HUDEP-2 (cell line): ENCODE measurements around the gene UCP3.

Source experiments
- DNase-seq, 76 experiments: peaks; one replicate each; lab custom pipeline; 2025; ENCODE audit not compliant: unreplicated experiment in 76 of 76; lab: John Stamatoyannopoulos, UW

The UCP3 gene

GRCh38 chr11:74008373-74009229 lies at the start of gene UCP3:
Gene UCP3 (minus strand): TSS chr11:74009085. CDS start chr11:74007042, 2,043 bp downstream.
- peak in 3 of 76 experiments; percentile 11 to 18 (median 18) for DNase-seq

- DNase-seq = no peak
Observed at GRCh38 chr11:74057249-74058151, 48.6 kb upstream of the UCP3 start.

- DNase-seq = no peak
Observed at GRCh38 chr11:74055938-74056337, 47.1 kb upstream of the UCP3 start.

GRCh38 chr11:74050465-74050864 lies 41.6 kb upstream of the UCP3 start:
- no peak for DNase-seq

GRCh38 chr11:74048993-74049392 lies 40.1 kb upstream of the UCP3 start:
- no peak for DNase-seq

GRCh38 chr11:74044538-74044937 lies 35.7 kb upstream of the UCP3 start:
- DNase-seq = no peak

- DNase-seq = no peak
Observed at GRCh38 chr11:74043450-74043849, 34.6 kb upstream of the UCP3 start.

- no peak for DNase-seq
Observed at GRCh38 chr11:74037309-74037708, 28.4 kb upstream of the UCP3 start.

- no peak for DNase-seq
Observed at GRCh38 chr11:74035264-74035663, 26.4 kb upstream of the UCP3 start.

- DNase-seq = no peak
Observed at GRCh38 chr11:74033046-74033445, 24.2 kb upstream of the UCP3 start.

GRCh38 chr11:74030723-74031676 lies 22.1 kb upstream of the UCP3 start:
- DNase-seq = no peak

GRCh38 chr11:74025467-74026166 lies 16.7 kb upstream of the UCP3 start:
- DNase-seq = no peak

- peak in 23 of 76 experiments; percentile 5 to 66 (median 34) for DNase-seq
Observed at GRCh38 chr11:74024261-74025029, 15.6 kb upstream of the UCP3 start.

GRCh38 chr11:74023276-74023675 lies 14.4 kb upstream of the UCP3 start:
- DNase-seq = no peak

GRCh38 chr11:74022546-74022945 lies 13.7 kb upstream of the UCP3 start:
- DNase-seq = no peak

GRCh38 chr11:74021998-74022397 lies 13.1 kb upstream of the UCP3 start:
- DNase-seq = no peak

GRCh38 chr11:74020539-74020938 lies 11.7 kb upstream of the UCP3 start:
- DNase-seq = no peak

- DNase-seq = no peak
Observed at GRCh38 chr11:74019860-74020259, 11.0 kb upstream of the UCP3 start.
